ENCODE results near the gene NEMP1. TPM values are rescaled to one million over a fixed set of nuclear protein-coding genes. Genes with fewer than 3 reads are reported as not detected.

Gene NEMP1
- total and polyA plus RNA-seq, 2 of the 8 experiments (the other 6 are each of a cell fraction or from before 2014, with no cell fraction given): 30.1 to 43.2 TPM

DNA sequence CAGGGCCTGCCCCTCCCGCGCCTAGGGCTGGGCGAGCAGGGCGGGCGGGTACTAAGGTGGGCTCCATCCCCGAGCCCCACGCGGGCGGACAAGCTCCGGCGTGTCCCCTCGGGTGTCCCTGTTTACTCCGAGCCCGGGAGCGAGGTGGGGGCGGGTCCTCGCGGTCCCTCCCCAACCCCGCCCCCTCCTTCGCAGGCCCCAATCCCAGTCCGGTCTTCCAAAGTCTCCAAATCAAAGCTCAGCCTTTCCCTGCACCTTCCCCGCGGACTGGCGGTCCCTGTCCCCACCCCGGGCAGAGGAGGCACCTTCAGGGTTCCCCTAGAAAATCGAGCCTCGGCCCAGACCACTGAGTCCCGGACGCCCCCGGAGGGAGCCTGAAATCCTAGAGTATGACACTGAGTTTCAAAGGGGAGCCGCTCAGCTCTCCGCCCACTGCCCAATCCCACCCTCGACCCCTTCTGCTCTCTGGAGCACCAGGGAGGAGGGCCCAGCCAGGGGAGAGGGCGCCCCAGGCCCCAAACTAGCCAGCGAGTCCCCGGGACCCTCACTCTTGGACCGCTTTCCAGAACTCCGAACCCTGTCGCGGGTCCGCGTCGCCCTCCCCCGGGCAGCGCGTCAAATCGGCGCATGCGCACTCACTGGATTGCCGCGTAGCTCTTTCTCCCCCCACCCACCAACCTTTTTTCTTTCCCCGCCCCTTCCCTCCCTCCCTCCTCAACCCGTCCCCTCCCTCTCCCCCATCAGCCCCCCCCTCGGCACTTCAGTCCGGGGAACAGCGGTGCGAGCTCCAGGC is 49.3 kb upstream of the NEMP1 start, which contains the start of gene LRP1 (continued):
- no peak for TF ChIP-seq USF2 (IDR thresholded peaks at IDR 0.05; ENCODE audit: low read length)
